Muscle layer of colon (tissue), 2 donors: ENCODE measurements around the gene CSRP1.
"Not testable (repeated sequence)": the region's sequence is repeated elsewhere in the genome, so short reads cannot be mapped to it uniquely, and the experiment has no call there.

Source experiments
- H3K27ac ChIP-seq: one replicate; pipeline ENCODE4 v1.7.0; 2013; ENCODE audit warnings: low read depth, mild to moderate bottlenecking, low read length, moderate library complexity
- H3K27me3 ChIP-seq, 2 donors: one replicate each; pipeline ENCODE4 v1.7.0; 2013; ENCODE audit warnings: low read length in 2 of 2, mild to moderate bottlenecking in 2 of 2; ENCODE audit not compliant: insufficient read depth in 2 of 2, control insufficient read depth in 1 of 2
- H3K36me3 ChIP-seq: one replicate; pipeline ENCODE4 v1.7.0; 2013; ENCODE audit warnings: mild to moderate bottlenecking, low read length; ENCODE audit not compliant: insufficient read depth
- H3K4me1 ChIP-seq: one replicate; pipeline ENCODE4 v1.7.0; 2013; ENCODE audit warnings: mild to moderate bottlenecking, low read length; ENCODE audit not compliant: insufficient read depth
- H3K4me3 ChIP-seq, 2 donors: one replicate each; pipeline ENCODE4 v1.7.0; 2013; ENCODE audit warnings: low read length in 2 of 2, low read depth in 1 of 2, mild to moderate bottlenecking in 1 of 2, moderate library complexity in 1 of 2
- H3K9ac ChIP-seq: one replicate; pipeline ENCODE4 v1.7.0; 2013; ENCODE audit warnings: low read length
- H3K9me3 ChIP-seq: one replicate; pipeline ENCODE4 v1.7.0; 2013; ENCODE audit warnings: mild to moderate bottlenecking, low read length
- donor health status: abdominal sarcoma.
- donor health status: Adenocarcinoma of cecum.

CSRP1 gene

DNA sequence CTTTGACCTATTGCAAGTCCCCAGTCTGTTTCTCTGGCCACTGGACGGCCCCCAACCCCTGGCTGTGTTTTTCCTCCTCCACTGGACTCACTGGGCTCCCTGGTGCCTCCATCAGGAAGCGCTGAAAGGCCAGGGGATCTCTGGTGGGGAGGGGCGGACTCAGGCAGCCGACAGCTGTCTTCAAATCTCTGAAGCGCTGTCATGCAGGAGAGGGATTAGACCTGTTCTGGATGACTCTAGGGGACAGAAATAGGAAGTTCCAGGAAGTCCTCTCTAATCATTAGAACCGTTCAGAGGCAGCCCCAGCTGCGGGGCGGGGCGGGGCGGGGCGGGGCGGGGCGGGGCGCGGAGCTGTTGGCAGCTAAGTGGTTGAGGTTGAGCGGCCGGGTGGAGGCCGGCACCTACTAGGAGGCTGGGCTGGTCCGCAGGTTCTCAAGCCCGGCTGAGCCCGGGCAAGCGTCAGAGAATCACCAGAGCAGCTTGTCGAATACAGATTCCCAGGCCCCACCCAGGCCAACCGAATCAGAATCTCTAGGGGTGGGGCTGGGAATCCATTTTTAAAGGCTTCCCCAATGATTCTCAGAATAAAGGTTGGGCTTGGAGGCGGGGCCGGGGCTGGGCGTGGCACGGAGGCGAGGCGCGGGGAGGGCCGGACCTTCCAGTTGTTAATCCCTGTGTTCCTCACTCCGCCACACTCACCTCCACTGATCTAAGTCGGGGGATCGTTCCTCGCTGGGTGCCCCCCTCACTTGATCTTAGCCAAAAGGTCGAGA is 26.5 kb downstream of the CSRP1 start:
- Histone ChIP-seq H3K4me3 (peak overlapping the region; percentile 23 to 44), H3K9me3 (no peaks in the 10 kb centered on the region), H3K9ac (peak overlapping the region; percentile 35), H3K27me3 (no peaks in the 10 kb centered on the region), H3K36me3 (peaks cover 22% of the 10 kb centered on the region), H3K4me1 (peaks cover 27% of the 10 kb centered on the region), H3K27ac (peak overlapping the region; percentile 84)

DNA sequence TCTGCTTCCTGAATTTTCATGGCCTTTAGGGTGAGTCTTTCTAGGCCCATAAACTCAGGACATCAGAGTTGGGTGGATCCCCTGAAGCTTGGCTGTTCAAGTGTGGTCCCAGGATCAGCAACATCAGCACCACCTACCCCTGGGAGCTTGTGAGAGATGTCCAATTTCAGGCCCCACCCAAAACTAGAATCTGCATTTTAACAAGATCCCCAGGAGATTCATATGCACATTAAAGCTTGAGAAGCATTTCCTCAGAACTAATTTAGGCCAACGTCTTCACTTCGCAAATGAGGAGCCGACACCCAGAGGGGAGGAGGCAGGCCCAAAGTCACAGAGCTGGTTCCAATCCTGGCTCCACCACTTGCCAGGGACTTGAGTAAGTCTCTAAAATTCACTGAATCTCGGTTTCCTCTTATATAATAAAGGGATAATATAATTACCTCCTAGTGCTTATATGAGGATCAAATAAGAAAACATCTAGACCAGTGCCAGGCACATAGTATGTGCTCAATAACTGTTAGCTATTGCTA is 27.7 kb downstream of the CSRP1 start:
- Histone ChIP-seq H3K9ac (no peak overlapping the region), H3K36me3 (peaks cover 11% of the 10 kb centered on the region), H3K4me1 (peaks cover 20% of the 10 kb centered on the region), H3K27me3 (no peaks in the 10 kb centered on the region), H3K9me3 (no peaks in the 10 kb centered on the region), H3K27ac (peak overlapping the region; percentile 84), H3K4me3 (no peak overlapping the region)

DNA sequence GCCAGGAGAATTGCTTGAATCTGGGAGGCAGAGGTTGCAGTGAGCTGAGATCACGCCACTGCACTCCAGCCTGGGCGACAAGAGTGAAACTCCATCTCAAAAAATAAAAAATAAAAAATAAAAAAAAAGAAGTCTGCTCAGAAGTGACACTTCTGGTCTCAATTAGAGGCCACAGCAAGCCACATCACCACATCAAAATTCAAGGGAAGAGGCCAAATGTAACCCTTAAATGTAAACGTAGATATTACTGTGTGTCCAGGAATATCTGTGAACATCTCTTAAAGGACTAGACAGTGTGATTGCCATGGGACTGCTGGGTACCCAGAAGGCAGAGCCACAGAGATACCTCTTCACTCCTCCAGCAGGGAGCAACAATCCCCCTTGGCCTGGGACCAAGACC is 28.3 kb downstream of the CSRP1 start:
- H3K27me3 ChIP-seq, H3K36me3 ChIP-seq, H3K9me3 ChIP-seq, H3K27ac ChIP-seq, H3K9ac ChIP-seq, H3K4me3 ChIP-seq: not testable (repeated sequence)
- H3K4me1 ChIP-seq = peaks cover 20% of the 10 kb centered on the region

DNA sequence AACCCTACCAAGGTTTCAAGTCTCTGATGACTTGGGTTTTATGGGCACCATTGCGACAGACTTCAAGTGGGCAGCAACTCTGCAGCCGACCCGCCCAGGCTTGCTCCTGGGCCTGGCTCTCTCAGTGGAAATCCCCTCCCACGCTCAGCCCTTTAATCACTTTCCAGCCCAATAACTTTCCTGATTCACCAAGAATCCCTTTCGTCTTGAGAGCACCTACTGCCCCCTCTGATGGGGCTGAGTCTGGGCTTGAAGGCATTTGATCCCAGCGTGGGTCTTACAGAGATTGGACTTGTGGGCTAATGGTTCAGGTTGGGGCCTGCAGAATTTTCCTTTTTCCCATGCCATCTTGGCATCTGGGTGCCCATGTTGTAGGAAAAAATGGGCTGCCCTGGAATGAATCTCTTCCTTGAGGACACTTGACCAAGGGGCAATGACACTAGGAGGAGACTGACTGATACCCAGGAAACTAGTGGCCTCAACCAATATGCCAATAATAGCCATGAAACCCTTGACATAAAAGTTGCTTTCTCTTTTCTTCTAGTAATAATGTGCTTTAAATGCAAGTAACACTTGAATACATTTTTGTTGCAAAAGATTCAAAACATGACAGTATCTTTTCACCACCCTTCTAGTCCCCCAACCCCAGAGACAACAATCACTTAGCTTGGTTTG is 30.1 kb downstream of the CSRP1 start:
- Histone ChIP-seq H3K4me3 (no peak overlapping the region), H3K36me3 (no peaks in the 10 kb centered on the region), H3K4me1 (peaks cover 10% of the 10 kb centered on the region), H3K27ac (no peak overlapping the region), H3K9me3 (no peaks in the 10 kb centered on the region), H3K27me3 (no peaks in the 10 kb centered on the region), H3K9ac (no peak overlapping the region)

DNA sequence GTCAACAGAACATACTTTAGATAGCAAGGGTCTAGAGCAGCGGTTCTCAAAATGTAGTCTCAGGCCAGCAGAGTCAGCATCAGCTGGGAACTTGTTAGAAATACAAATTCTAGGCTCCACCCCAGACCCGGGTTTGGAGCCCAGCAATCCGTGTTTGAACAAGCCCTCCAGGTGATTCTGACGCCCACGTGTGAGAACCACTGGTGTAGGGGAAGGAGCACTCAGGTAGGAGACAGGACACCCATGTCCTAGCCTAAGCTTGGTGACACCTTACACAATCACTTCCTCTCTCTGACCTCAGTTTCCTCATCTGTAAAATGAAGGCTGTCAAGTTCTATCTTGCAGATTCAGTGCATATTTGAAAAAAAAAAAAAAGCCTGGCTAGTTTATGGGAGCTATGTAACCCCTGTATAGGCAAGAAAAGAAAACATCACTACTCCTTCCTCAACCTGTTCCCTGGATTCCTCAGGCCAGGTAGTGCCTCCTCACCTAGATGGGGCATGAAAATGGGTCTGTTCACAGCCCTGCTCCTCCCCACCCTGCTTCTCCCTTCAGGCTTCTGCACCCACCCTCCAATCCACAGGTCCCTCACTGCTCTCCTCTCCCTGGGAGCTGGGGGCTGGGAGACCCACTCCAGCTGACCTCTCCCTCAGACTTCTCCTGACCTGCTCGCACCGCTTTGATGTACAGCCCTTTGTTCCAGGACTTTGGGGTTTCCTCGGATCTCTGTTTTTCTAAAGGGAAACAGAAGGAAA is 30.8 kb downstream of the CSRP1 start:
- H3K9me3 ChIP-seq = no peaks in the 10 kb centered on the region
- H3K27me3 ChIP-seq = no peaks in the 10 kb centered on the region
- no peak overlapping the region for H3K4me3 ChIP-seq
- no peak overlapping the region for H3K9ac ChIP-seq
- H3K27ac ChIP-seq = no peak overlapping the region
- H3K4me1 ChIP-seq = peaks cover 3% of the 10 kb centered on the region
- H3K36me3 ChIP-seq = no peaks in the 10 kb centered on the region

DNA sequence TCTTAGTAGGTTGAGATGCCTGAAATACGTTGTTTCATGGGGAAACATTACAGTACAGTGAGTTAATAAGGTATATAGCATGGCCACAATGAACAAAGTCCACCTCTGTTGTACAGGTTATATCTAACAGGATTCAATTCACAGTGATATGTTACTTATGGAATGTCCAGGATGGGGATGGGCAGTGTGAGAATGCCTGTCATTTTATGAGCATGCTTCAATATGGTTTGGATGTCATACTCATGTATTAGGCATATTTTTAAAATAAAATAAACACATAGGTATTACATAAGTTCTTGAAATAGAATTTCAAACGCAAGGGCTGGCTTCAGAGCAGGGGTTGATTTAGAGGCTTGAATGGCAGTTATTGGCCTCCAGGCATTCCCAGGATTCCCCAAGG is 31.8 kb downstream of the CSRP1 start:
- Histone ChIP-seq H3K27me3 (no peaks in the 10 kb centered on the region), H3K4me1 (peaks cover under 1% of the 10 kb centered on the region), H3K4me3 (no peak overlapping the region), H3K9me3 (no peaks in the 10 kb centered on the region), H3K27ac (no peak overlapping the region), H3K36me3 (no peaks in the 10 kb centered on the region), H3K9ac (no peak overlapping the region)

DNA sequence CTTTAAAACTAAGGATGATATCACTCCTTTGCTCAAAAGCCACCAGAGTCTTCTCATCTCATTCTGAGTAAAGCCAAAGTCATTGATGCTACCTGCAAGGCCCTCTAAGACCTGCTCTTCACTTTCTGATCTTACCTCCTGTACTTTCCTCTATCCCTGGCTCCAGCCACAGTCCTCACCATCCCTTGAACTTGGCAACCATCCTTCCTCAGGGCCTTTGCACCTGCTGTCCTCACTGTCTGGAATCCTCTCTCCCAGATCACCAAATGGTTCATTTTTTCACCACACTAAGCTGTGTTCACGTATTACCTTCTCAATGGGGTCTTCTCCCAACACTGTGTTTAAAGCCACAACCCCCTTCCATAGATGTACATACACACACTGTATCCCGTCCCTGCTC is 33.6 kb downstream of the CSRP1 start:
- H3K36me3 ChIP-seq = no peaks in the 10 kb centered on the region
- H3K9me3 ChIP-seq = no peaks in the 10 kb centered on the region
- peaks cover 9% of the 10 kb centered on the region for H3K4me1 ChIP-seq
- H3K9ac ChIP-seq = no peak overlapping the region
- H3K27ac ChIP-seq = no peak overlapping the region
- no peak overlapping the region for H3K4me3 ChIP-seq
- no peaks in the 10 kb centered on the region for H3K27me3 ChIP-seq

DNA sequence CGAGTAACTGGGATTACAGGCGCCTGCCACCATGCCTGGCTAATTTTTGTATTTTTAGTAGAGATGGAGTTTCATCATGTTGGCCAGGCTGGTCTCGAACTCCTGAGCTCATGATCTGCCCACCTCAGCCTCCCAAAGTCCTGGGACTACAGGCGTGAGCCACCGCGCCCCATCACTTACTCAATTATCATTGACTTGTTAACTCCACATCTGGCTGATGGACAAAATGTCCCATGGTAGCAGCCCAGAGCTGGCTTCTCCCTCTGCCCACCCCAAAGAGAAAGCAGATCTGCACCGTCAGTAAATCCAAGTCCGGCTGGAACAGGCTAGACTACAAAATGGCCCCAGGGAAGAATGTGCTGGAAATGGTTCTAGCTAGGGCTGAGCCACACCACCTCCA is 34.6 kb downstream of the CSRP1 start:
- not testable (repeated sequence) for H3K9ac ChIP-seq, H3K27ac ChIP-seq, H3K27me3 ChIP-seq, H3K4me1 ChIP-seq, H3K4me3 ChIP-seq, H3K36me3 ChIP-seq, H3K9me3 ChIP-seq

DNA sequence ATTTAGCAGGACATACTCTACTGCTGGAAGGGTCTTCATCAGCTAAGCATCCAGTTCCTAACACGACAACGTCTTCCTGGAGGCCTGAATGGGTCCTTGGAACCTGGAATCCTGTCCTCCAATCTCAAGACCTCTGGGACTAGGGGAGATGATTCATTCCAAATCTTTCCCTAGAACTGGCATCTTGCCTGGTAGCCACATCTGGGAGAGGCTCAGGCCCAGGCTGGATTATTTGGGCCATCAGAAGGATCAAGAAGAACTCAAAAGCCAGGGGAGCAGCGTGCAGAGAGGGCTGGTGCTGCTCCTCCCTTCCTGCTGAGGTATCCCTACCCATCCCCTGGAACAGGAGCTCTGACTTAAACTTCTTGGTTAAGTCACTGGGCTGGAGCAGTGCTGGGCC is 35.2 kb downstream of the CSRP1 start:
- Histone ChIP-seq H3K4me3 (no peak overlapping the region), H3K9me3 (no peaks in the 10 kb centered on the region), H3K27ac (no peak overlapping the region), H3K4me1 (peaks cover 9% of the 10 kb centered on the region), H3K36me3 (no peaks in the 10 kb centered on the region), H3K27me3 (no peaks in the 10 kb centered on the region), H3K9ac (no peak overlapping the region)

DNA sequence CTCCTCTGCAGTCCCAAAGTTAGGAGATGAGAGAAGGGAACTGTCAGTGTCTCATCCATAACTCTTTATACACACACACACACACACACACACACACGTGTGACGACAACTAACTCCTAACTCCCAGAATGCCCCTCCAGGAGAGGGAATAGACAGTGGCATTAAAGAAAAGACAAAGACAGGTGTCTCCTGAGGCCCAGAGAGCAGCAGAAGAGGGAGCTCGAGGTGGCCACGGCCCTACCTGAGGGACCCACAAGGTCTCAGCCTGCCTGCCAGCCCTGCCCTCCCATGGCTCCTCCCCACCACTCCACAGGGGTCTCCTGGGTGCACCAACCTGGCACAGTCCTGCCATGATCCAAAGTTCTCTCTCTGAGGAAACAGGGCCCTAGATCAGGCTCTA is 36.3 kb downstream of the CSRP1 start:
- Histone ChIP-seq H3K4me3 (no peak overlapping the region), H3K4me1 (peaks cover 16% of the 10 kb centered on the region), H3K9me3 (no peaks in the 10 kb centered on the region), H3K27ac (peak overlapping the region; percentile 98), H3K27me3 (no peaks in the 10 kb centered on the region), H3K36me3 (peaks cover 7% of the 10 kb centered on the region), H3K9ac (no peak overlapping the region)

DNA sequence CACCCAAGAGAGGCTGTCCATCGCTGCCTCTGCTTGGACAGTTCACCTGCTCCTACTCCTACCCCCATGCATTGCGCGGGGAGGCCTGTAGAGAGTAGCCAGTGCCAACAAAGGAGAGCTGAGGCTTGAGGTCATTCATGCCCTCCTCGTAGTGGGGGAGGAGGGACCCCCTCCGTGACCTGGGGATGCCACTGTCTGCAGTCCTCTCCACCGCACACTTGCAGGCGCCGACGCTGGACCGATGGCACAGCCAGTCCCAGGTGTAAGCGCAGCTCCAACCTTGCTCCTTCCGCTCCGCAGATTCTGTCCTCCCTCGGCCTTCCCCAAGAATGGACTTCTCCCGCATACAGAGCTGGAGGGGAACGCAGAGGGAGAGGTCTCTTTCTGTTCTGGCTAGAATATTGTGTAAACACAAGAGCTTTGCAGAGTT is 37.3 kb downstream of the CSRP1 start:
- Histone ChIP-seq H3K36me3 (peaks cover 15% of the 10 kb centered on the region), H3K4me3 (peak overlapping the region; percentile 99 to 100), H3K27ac (peak overlapping the region; percentile 98), H3K9me3 (no peaks in the 10 kb centered on the region), H3K9ac (peak overlapping the region; percentile 25), H3K4me1 (peaks cover 23% of the 10 kb centered on the region), H3K27me3 (no peaks in the 10 kb centered on the region)
